HG02798 (cell line): Measurements from ENCODE around the gene FRRS1.
A peak's percentile ranks its signal among the peaks of the same experiment; 100 is the strongest.
"Not testable (repeated sequence)": the region's sequence is repeated elsewhere in the genome, so short reads cannot be mapped to it uniquely, and the experiment has no call there.

Source experiments
- ATAC-seq: cut with Tn5 transposase; IDR thresholded peaks from one replicate; pipeline ENCODE4 v1.9.1; 2021; ENCODE audit warnings: mild to moderate bottlenecking; ENCODE audit not compliant: unreplicated experiment, poor library complexity

Gene FRRS1

GRCh38 chr1:99766378-99766800 is at the start of gene FRRS1:
FRRS1 (minus strand) TSS chr1:99766635; CDS start chr1:99748768, 17,867 bp downstream.
- peak; percentile 97 for ATAC-seq

- no peak for ATAC-seq
Observed at GRCh38 chr1:99814373-99814900, 48.0 kb upstream of the FRRS1 start.

- no peak for ATAC-seq
Observed at GRCh38 chr1:99811747-99812146, 45.3 kb upstream of the FRRS1 start.

GRCh38 chr1:99811075-99811474 is 44.6 kb upstream of the FRRS1 start:
- ATAC-seq: no peak

- peak; percentile 85 for ATAC-seq
Observed at GRCh38 chr1:99808391-99809115, 42.1 kb upstream of the FRRS1 start.

- no peak for ATAC-seq
Observed at GRCh38 chr1:99806882-99807281, 40.4 kb upstream of the FRRS1 start.

GRCh38 chr1:99801584-99801983 is 35.1 kb upstream of the FRRS1 start:
- no peak for ATAC-seq

GRCh38 chr1:99793861-99794260 is 27.4 kb upstream of the FRRS1 start:
- not testable (repeated sequence) for ATAC-seq

- no peak for ATAC-seq
Observed at GRCh38 chr1:99789715-99790114, 23.3 kb upstream of the FRRS1 start.

- no peak for ATAC-seq
Observed at GRCh38 chr1:99788896-99789295, 22.5 kb upstream of the FRRS1 start.

- peak; percentile 82 for ATAC-seq
Observed at GRCh38 chr1:99786751-99787501, 20.5 kb upstream of the FRRS1 start.

- peak; percentile 28 for ATAC-seq
Observed at GRCh38 chr1:99784809-99785255, 18.4 kb upstream of the FRRS1 start.

GRCh38 chr1:99784143-99784542 is 17.7 kb upstream of the FRRS1 start:
- ATAC-seq: no peak

GRCh38 chr1:99782920-99783319 is 16.5 kb upstream of the FRRS1 start:
- ATAC-seq: no peak

- no peak for ATAC-seq
Observed at GRCh38 chr1:99782397-99782796, 16.0 kb upstream of the FRRS1 start.

- no peak for ATAC-seq
Observed at GRCh38 chr1:99781798-99782197, 15.4 kb upstream of the FRRS1 start.

- no peak for ATAC-seq
Observed at GRCh38 chr1:99777752-99778151, 11.3 kb upstream of the FRRS1 start.

GRCh38 chr1:99776120-99776519 is 9.7 kb upstream of the FRRS1 start:
- no peak for ATAC-seq

GRCh38 chr1:99772809-99773208 is 6.4 kb upstream of the FRRS1 start:
- no peak for ATAC-seq

- ATAC-seq: no peak
Observed at GRCh38 chr1:99771513-99771918, 5.1 kb upstream of the FRRS1 start.

- no peak for ATAC-seq
Observed at GRCh38 chr1:99768524-99769245, 2.2 kb upstream of the FRRS1 start.
